HG03342 (cell line): ENCODE measurements around the gene PAX5.
A peak's percentile ranks its signal among the peaks of the same experiment; 100 is the strongest.

Experiments used
- ATAC-seq: cut with Tn5 transposase; IDR thresholded peaks from one replicate; pipeline ENCODE4 v1.9.1; 2021; ENCODE audit warnings: mild to moderate bottlenecking, moderate library complexity; ENCODE audit not compliant: unreplicated experiment

PAX5 gene

GRCh38 chr9:36905101-36906066, 128.7 kb downstream of the PAX5 start:
- ATAC-seq, result no peak

- peak; percentile 57 for ATAC-seq
Observed at GRCh38 chr9:36903541-36904435, 130.3 kb downstream of the PAX5 start.

- peak; percentile 13 for ATAC-seq
Observed at GRCh38 chr9:36902861-36903524, 131.1 kb downstream of the PAX5 start.

- no peak for ATAC-seq
Observed at GRCh38 chr9:36902080-36902716, 131.9 kb downstream of the PAX5 start.

GRCh38 chr9:36901528-36901927, 132.5 kb downstream of the PAX5 start:
- no peak for ATAC-seq

GRCh38 chr9:36900856-36901220, 133.2 kb downstream of the PAX5 start:
- no peak for ATAC-seq

- no peak for ATAC-seq
Observed at GRCh38 chr9:36900136-36900855, 133.8 kb downstream of the PAX5 start.

- no peak for ATAC-seq
Observed at GRCh38 chr9:36899406-36899805, 134.7 kb downstream of the PAX5 start.

GRCh38 chr9:36898431-36899020, 135.5 kb downstream of the PAX5 start:
- ATAC-seq, result no peak

GRCh38 chr9:36897478-36897877, 136.6 kb downstream of the PAX5 start:
- ATAC-seq, result no peak

- ATAC-seq, result no peak
Observed at GRCh38 chr9:36897019-36897418, 137.0 kb downstream of the PAX5 start.

GRCh38 chr9:36896296-36896695, 137.8 kb downstream of the PAX5 start:
- no peak for ATAC-seq

- no peak for ATAC-seq
Observed at GRCh38 chr9:36895744-36896260, 138.3 kb downstream of the PAX5 start.

- ATAC-seq, result no peak
Observed at GRCh38 chr9:36894695-36895310, 139.3 kb downstream of the PAX5 start.

GRCh38 chr9:36893911-36894310, 140.2 kb downstream of the PAX5 start:
- ATAC-seq, result no peak

GRCh38 chr9:36893184-36893583, 140.9 kb downstream of the PAX5 start:
- no peak for ATAC-seq

GRCh38 chr9:36892279-36892678, 141.8 kb downstream of the PAX5 start:
- no peak for ATAC-seq

- ATAC-seq, result no peak
Observed at GRCh38 chr9:36891341-36891811, 142.7 kb downstream of the PAX5 start.

- no peak for ATAC-seq
Observed at GRCh38 chr9:36889844-36890243, 144.2 kb downstream of the PAX5 start.
